ENCODE results near the gene NHLRC4.

The NHLRC4 gene

GRCh38 chr16:566475-567372 lies at the start of gene NHLRC4:
Gene NHLRC4, plus strand, starts transcription at chr16:567005. Its CDS starts 1,043 bp downstream, at chr16:568048.
- DNase-seq = peak; percentile 33

GRCh38 chr16:518858-519257 lies 47.9 kb upstream of the NHLRC4 start:
- no peak for DNase-seq

GRCh38 chr16:519425-519824 lies 47.4 kb upstream of the NHLRC4 start:
- DNase-seq = no peak

GRCh38 chr16:519841-520687 lies 46.7 kb upstream of the NHLRC4 start:
- no peak for DNase-seq

- DNase-seq = no peak
Observed at GRCh38 chr16:520847-521246, 46.0 kb upstream of the NHLRC4 start.

GRCh38 chr16:521381-522210 lies 45.2 kb upstream of the NHLRC4 start:
- DNase-seq = no peak

GRCh38 chr16:522320-523096 lies 44.3 kb upstream of the NHLRC4 start:
- no peak for DNase-seq

- no peak for DNase-seq
Observed at GRCh38 chr16:523097-523741, 43.6 kb upstream of the NHLRC4 start.

- no peak for DNase-seq
Observed at GRCh38 chr16:524274-525040, 42.3 kb upstream of the NHLRC4 start.

- no peak for DNase-seq
Observed at GRCh38 chr16:525123-525519, 41.7 kb upstream of the NHLRC4 start.

- peak; percentile 68 for DNase-seq
Observed at GRCh38 chr16:525520-526180, 41.2 kb upstream of the NHLRC4 start.

GRCh38 chr16:526181-527014 lies 40.4 kb upstream of the NHLRC4 start:
- DNase-seq = no peak

- peak; percentile 85 for DNase-seq
Observed at GRCh38 chr16:527015-527903, 39.5 kb upstream of the NHLRC4 start, which contains the start of gene CAPN15. Gene CAPN15, plus strand, starts transcription at chr16:527712. Its CDS starts 19,127 bp downstream, at chr16:546839.

GRCh38 chr16:528111-529011 lies 38.4 kb upstream of the NHLRC4 start:
- DNase-seq = peak; percentile 38

- DNase-seq = no peak
Observed at GRCh38 chr16:529012-529575, 37.7 kb upstream of the NHLRC4 start.

- no peak for DNase-seq
Observed at GRCh38 chr16:530111-530817, 36.5 kb upstream of the NHLRC4 start.

Data from stimulated activated CD4-positive, alpha-beta T cell treated with anti-CD3 and anti-CD28 coated beads, Interleukin-12 subunit alpha, Interleukin-12 subunit beta, amount 100 ng/mL, for 4 hours (primary cell).